NOMO-1 treated with dmso at 0.1 percent for 144 hours (cell line): ENCODE data around the gene SESN2.

Experiments used
- DNase-seq: peaks from one replicate; lab custom pipeline; 2025; ENCODE audit not compliant: unreplicated experiment; lab: John Stamatoyannopoulos, UW

SESN2 gene

GRCh38 chr1:28282426-28283407 is 23.4 kb downstream of the SESN2 start:
- no peak for DNase-seq

GRCh38 chr1:28286111-28286510 is 26.8 kb downstream of the SESN2 start:
- DNase-seq = peak; percentile 48

GRCh38 chr1:28288487-28288886 is 29.2 kb downstream of the SESN2 start:
- DNase-seq = no peak

- no peak for DNase-seq
Measured at GRCh38 chr1:28290851-28291250, 31.5 kb downstream of the SESN2 start.

GRCh38 chr1:28291711-28292110 is 32.4 kb downstream of the SESN2 start:
- DNase-seq = no peak

GRCh38 chr1:28295936-28296335 is 36.6 kb downstream of the SESN2 start:
- no peak for DNase-seq

- DNase-seq = no peak
Measured at GRCh38 chr1:28296401-28297261, 37.3 kb downstream of the SESN2 start.

GRCh38 chr1:28297826-28298225 is 38.5 kb downstream of the SESN2 start:
- no peak for DNase-seq

GRCh38 chr1:28298438-28298837 is 39.1 kb downstream of the SESN2 start:
- DNase-seq = no peak

GRCh38 chr1:28301368-28302174 is 42.3 kb downstream of the SESN2 start:
- DNase-seq = no peak

- no peak for DNase-seq
Measured at GRCh38 chr1:28302247-28302646, 42.9 kb downstream of the SESN2 start.

- DNase-seq = no peak
Measured at GRCh38 chr1:28306301-28306949, 47.1 kb downstream of the SESN2 start.

- no peak for DNase-seq
Measured at GRCh38 chr1:28308750-28309149, 49.4 kb downstream of the SESN2 start.

GRCh38 chr1:28309702-28310101 is 50.4 kb downstream of the SESN2 start:
- no peak for DNase-seq

- no peak for DNase-seq
Measured at GRCh38 chr1:28313702-28314546, 54.6 kb downstream of the SESN2 start.

GRCh38 chr1:28314547-28314941 is 55.2 kb downstream of the SESN2 start:
- no peak for DNase-seq

- no peak for DNase-seq
Measured at GRCh38 chr1:28317014-28317413, 57.7 kb downstream of the SESN2 start.

- DNase-seq = no peak
Measured at GRCh38 chr1:28322194-28322593, 62.9 kb downstream of the SESN2 start.

GRCh38 chr1:28323720-28324119 is 64.4 kb downstream of the SESN2 start:
- no peak for DNase-seq

- peak; percentile 47 for DNase-seq
Measured at GRCh38 chr1:28326515-28326914, 67.2 kb downstream of the SESN2 start.
